GM06990 (cell line): ENCODE results near the gene OPCML.

Source experiments
- DNase-seq: peaks from one replicate; pipeline ENCODE4 v3.0.0-alpha.2; 2011; ENCODE audit not compliant: insufficient read length; ENCODE audit errors: extremely low read depth
- H3K27me3 ChIP-seq: replicated peaks from 2 replicates; pipeline ENCODE4 v1.6.0; 2011; ENCODE audit warnings: low read length; ENCODE audit not compliant: control insufficient read depth, insufficient read depth
- H3K36me3 ChIP-seq: 2 replicates; pipeline ENCODE4 v1.5.1; 2011; ENCODE audit warnings: low read length; ENCODE audit not compliant: control insufficient read depth, insufficient read depth
- H3K4me3 ChIP-seq: replicated peaks from 2 replicates; pipeline ENCODE4 v1.5.1; 2011; ENCODE audit warnings: low read depth, mild to moderate bottlenecking, control low read depth, low read length
- CTCF ChIP-seq: IDR thresholded peaks from 2 replicates; pipeline ENCODE4 v1.5.1; 2011; ENCODE audit warnings: low read length, control low read depth, mild to moderate bottlenecking, inconsistent platforms; ENCODE audit not compliant: insufficient read depth, poor library complexity, severe bottlenecking

OPCML gene

DNA sequence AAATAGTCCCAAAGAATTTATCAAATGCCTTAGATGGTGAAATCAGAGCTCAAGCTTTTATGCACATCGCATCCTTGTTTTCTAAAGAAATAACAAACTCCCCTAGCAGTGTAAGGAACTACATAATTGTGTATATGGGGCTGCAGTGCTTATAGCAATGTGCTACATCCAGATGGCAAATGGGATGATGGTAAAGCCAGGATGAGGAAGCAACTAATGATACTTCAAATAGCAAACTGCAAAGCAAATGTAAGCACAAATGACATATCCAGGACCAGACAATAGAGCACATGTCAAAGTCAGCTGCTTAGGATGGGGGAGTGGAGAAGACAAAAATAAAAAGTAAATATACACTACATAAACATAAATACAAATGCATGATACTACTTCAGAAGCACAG lies 425.9 kb downstream of the OPCML start:
- no peak for DNase-seq
- Histone ChIP-seq H3K36me3 (no peaks in the 10 kb centered on the region), H3K27me3 (no peaks in the 10 kb centered on the region), H3K4me3 (no peak overlapping the region)
- no peak for TF ChIP-seq CTCF

DNA sequence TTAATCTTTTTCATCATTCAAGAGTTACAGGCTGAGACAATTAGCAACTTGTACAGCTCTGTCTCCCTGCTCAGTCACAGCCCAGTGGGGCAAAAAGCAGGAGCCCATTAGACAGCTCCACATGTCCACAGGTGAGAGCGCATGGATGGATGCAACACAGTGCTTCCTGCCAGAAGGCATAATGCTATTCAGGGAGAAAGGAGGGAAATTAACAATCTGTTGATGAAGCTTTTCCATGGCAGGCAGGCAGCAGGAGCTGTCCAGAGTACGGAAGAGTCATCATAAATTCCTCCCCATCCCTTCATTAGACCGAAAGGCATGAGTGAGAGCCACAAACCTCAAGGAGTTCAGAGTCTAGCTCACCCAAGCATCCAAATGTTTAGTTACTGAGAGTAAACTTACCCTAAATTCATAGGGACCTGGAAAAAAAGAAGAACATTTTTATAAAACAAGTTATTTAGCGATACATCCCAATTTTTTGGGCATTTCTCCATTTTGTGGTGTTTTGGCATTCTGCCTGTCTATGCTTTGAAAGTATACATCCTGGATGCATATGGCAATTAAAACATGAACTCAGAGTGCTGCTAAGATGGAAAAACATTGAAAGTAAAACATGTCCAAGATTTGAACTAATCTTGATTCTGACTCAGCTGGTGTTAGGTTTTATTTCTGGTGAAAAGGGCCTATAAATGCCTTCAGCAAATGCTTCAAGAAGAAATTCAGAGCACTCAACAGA lies 428.1 kb downstream of the OPCML start:
- no peak overlapping the region for H3K4me3 ChIP-seq
- no peaks in the 10 kb centered on the region for H3K36me3 ChIP-seq
- H3K27me3 ChIP-seq: no peaks in the 10 kb centered on the region
- TF ChIP-seq CTCF: no peak
- DNase-seq: no peak

DNA sequence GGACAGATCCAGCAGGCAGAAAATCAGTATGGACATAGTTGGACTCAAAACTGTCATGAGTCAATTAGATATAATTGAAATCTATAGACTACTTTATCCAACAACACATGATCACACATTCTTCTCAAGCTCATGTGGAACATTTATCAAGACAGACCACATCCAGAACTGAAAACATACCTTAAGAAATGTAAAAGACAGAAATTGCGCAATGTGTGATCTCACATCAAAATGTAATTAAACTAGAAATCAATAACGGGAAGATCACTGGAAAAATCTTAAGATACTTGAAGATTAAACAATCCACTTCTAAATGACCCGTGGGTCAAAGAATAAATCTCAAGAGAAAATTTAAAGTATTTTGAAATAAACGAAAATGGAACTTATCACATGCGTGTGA lies 435.3 kb downstream of the OPCML start:
- TF ChIP-seq CTCF: no peak

GRCh38 chr11:133086518-133086917 lies 445.8 kb downstream of the OPCML start:
- DNase-seq: no peak
- no peak for TF ChIP-seq CTCF
- no peaks in the 10 kb centered on the region for H3K36me3 ChIP-seq
- no peak overlapping the region for H3K4me3 ChIP-seq
- no peaks in the 10 kb centered on the region for H3K27me3 ChIP-seq

More for the DNA sequence above, 435.3 kb downstream of the OPCML start:
- no peaks in the 10 kb centered on the region for H3K27me3 ChIP-seq
- H3K36me3 ChIP-seq: no peaks in the 10 kb centered on the region
- no peak overlapping the region for H3K4me3 ChIP-seq
- no peak for DNase-seq

DNA sequence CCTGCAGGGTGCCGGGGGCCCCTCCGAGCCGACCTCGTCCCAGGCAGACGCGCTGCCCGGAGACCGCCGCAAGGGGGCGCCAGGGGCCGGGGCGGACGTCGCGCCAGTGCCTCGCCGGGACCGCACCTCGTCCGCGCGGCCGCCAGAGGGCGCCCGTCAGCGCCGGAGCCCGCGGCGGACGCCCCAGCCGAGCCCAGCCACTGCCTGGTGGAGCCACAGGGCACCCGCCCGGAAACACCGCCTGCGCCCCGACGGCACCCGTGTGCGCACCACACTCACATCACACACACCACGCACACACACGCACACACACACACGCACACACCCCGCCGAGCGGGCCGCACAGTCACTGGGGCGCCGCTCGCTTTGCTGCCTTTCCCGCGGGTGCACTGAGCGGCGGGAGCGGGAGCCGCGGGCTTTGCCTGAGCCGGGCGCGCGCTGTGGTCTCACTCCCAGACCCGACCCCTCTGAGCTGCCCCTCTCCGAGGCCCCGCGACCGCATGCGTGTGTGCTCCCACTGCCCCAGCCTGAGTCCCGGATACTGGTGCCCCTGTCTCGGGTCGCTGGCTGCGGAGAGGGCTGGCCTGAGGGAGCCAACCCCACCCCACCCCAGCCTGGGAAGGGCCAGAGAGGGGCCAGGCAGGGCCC lies 449.3 kb downstream of the OPCML start:
- no peak overlapping the region for H3K4me3 ChIP-seq
- DNase-seq: peak; percentile 71
- H3K27me3 ChIP-seq: no peaks in the 10 kb centered on the region
- TF ChIP-seq CTCF: peak; percentile 10
- no peaks in the 10 kb centered on the region for H3K36me3 ChIP-seq
